T-helper 2 cell treated with Interferon-gamma antibody and Interleukin-4, amounts not matched to agents 100 ng/mL and 5 ng/mL, for 36 hours (primary cell): ENCODE data around the gene TBX15. TPM values are rescaled to one million over a fixed set of nuclear protein-coding genes. Genes with fewer than 3 reads are reported as not detected.

Experiments
- intact Hi-C: fragments of 100-400 bp; cut with micrococcal nuclease; formaldehyde crosslinking; loops from one replicate; pipeline ENCODE4 v1.15.1; 2023
- total RNA-seq: library from RNA; stranded (reverse); gene quantifications from 2 replicates; pipeline ENCODE4 v1.2.3, GENCODE V29; 2022

TBX15 gene
- total RNA-seq, 1 donor from 2014 or later: not detected

DNA sequence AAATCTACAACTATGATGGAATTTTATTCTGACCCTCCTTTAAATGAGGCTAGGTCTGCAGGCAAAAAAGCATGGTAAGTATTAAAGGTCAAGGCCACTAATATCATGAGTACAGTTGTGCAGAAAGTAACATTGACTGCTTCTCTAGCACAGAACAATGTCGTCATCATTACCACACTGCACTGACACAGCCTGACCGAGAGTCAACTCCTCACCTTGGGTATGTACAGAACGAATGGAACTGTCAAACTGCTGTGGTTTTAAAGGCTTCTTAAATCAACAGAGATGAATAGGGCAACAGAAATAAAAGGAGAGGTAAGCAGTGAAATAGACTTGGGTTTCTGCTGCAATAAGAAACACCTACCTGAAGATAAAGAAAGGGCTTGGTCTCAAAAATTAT lies 88.8 kb downstream of the TBX15 start:
- intact Hi-C loops: no loop called here

- intact Hi-C loops: no loop called here
Observed at GRCh38 chr1:118898712-118899111, 89.4 kb downstream of the TBX15 start.

GRCh38 chr1:118896416-118896815 lies 91.7 kb downstream of the TBX15 start:
- intact Hi-C loops: no loop called here

DNA sequence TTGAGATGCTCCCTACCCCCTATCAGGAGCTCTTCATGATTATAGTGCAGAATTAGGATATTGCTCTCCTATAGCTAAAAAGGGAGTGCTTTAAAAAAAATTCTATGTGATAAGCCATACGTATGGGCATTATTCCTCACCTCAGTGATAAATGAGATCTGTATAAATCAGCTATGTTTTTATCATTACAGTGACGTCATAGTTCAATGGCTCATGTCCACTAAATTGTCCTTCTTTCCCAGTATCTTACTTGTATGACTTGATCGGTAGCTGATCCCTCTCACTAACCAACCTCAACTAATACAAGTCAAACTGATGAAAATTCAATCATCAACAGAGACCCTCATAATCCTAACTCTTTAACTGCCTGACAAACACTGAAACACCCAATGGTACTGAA lies 93.3 kb downstream of the TBX15 start:
- intact Hi-C loops: no loop called here

DNA sequence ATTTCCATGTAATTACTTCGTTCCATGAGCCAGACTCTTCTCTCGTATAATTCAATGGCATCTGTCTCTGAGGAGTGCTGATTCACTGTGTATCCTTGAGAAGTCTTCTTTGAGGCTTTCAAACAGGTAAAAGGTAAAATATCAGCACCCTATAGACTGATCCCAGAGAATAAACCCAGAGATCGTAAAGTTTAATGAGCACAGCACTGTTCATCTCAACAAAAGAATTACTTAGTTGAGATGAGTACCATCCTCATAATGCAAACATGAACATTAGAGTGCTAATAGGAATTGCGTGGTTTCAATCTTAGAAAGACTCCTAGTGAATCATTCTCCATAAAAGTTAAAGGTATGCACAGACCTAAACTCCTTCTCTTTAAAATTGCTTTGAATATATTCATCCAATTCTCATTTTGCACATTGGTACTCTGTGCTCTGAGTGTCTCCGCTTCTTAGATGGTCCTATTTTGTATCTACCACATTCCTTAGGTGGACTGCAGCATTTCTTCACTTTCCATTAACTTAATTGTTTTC lies 97.2 kb downstream of the TBX15 start:
- intact Hi-C loops: no loop called here

DNA sequence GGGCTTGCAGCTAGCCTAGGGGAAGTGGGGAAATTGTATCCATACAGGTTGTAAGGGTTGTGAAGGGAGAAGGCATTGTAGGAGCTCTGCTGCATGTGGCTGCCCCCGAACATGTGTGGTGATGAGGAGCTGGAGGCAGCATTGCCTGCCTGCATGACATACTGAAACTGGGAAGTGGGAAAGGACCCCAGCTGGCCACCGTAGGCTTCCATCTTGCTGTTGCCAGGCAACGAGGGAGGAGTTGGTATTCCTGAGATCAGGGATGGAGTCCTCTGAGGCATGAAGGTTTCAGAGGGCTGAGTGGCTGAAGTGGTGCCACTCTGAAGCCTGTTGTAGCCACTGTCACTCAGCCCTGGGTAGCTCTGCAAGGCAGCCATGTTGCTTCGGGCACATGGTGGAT lies 103.2 kb downstream of the TBX15 start:
- intact Hi-C loops: no loop called here

DNA sequence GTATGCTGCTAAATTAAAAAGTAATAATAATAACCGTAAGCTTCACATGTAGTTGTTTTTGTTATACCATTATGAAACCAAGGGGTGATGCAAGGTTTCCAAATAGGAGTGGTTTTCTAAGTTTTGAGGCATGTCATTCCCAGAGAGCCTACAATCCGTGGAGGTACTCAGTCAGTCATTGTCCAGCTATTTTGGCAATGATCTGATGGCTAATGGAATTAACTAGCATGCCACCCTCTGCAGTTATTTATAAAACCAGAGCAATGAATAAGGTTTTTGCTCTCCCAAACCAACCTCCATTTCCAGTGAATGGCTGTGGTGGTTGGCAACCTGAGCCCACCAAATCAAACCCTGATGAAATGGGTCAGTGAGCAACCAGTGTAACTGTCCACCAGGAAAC lies 106.4 kb downstream of the TBX15 start:
- intact Hi-C loops: no loop called here

- intact Hi-C loops: no loop called here
Observed at GRCh38 chr1:118878661-118879060, 109.5 kb downstream of the TBX15 start.

- intact Hi-C loops: no loop called here
Observed at GRCh38 chr1:118877668-118878396, 110.3 kb downstream of the TBX15 start.

DNA sequence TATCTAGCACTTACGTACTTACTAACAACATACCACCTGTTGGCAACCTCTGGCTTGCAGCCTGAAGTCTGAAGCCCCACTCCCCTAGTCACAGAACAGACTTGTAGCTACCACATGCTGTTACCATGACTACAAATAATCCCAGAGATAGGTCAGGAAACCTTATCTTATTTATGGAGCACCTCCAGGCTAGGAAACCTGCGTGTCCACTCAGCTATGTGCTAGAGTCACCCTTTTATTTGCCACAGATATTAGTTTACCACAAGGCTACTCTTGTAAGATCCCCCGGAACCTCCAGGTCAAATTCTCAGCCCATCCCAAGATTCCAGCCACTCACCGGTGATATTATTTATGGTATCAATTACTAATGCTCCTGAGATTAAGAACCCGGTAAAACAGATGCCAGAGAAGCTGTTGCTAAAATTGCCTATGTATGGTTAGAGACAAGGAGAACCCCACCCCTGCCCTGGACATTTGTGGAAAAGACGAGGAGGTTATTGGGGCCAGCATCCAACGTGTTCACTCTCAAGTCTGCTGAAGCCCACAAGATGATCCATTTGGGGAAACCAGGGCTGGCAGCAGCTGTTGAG lies 116.5 kb downstream of the TBX15 start:
- intact Hi-C loops: no loop called here

DNA sequence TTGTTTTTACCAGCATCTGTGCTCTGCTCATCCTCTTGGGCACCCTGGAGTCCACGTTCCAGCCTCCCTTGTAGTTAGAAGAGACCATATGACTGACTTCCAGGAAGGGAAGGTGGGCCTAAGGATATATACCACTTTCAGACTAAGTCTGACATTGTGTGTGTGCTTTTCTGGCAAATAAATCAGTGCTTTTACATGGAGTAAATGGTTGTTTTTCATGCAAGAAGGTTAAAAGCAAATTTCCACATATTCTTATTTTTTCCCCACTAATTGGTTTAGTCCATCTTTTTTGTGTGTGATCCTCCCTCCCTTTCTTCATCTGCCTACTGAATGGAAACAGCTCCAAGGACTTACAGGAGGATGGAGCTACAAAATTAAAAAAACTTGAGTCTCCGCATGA lies 119.8 kb downstream of the TBX15 start:
- intact Hi-C loops: no loop called here

- intact Hi-C loops: no loop called here
Observed at GRCh38 chr1:118866330-118866729, 121.8 kb downstream of the TBX15 start.

DNA sequence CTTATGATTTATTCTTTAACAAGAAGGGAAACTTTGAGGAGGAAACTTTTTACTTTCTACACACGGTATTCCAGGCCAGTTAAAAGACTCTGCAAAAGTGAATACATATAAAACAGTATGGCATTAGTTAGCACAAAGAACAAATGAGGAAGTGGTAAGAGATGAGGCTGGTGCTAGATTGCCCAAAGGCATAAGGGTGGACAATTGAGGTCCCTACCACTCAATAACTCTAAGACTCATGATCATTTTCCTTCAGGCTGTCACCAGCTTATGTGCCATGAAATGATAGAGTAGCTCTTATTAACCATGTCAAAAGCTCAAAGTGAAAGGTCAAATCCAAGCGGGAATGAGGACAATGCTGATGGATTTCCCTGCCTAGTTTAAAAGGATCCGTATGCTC lies 124.5 kb downstream of the TBX15 start:
- intact Hi-C loops: no loop called here

GRCh38 chr1:118862755-118863154 lies 125.4 kb downstream of the TBX15 start:
- intact Hi-C loops: no loop called here

GRCh38 chr1:118861216-118861615 lies 126.9 kb downstream of the TBX15 start:
- intact Hi-C loops: no loop called here

DNA sequence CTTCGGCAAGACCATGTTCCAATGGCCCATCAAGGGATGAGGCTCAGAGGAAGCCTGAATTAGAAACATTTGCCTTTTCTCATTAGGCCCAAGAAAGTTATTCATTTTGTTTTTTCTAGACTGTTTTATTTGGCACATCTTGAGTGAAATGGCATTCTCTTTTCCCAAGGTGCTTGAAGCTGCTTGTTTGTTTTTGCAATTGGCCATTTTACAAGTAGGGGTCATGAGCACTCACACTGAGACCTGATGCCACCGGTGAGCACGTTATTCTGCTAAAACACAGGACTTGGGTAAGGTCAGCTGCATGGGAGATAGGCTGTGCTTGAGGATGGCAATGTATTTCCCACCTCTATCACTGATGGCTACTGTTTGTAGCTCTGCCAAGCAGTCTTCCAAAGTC lies 128.1 kb downstream of the TBX15 start:
- intact Hi-C loops: no loop called here

- intact Hi-C loops: no loop called here
Observed at GRCh38 chr1:118846443-118846842, 141.7 kb downstream of the TBX15 start.

DNA sequence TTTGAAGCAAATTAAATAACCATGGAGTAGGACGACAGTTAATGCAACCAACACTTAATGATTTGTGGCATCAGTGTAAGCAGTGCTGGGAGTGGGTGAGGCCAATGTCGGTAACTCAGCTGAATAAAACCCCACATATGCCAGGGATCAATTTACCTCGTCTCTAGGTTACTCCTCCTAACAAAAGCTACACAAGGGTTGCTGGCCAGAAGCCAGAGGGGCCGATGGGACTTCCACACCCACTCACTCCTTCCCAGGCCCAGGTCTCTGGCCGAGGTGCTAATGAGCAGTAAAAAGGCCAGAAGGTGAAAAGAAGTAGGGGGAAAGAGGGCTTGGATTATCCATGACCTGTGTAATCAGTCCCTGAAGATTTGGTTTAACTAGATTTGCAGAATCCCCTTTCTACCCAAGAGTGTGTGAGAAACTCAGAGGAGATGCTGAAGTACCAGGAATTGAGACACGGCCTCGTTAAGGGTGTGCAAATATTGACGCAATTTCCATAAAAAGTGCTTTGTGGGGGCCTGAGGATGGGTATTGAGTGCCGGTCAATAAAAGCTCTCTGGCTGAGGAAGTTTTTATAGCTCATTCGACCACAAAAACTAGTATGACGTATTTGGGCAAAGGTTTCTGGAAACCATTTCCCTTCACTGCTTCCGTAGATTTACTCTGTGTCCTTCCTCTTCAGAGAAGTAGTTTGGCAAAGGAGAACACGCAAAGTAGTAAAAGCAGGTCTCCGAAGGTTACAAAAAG lies 145.5 kb downstream of the TBX15 start:
- intact Hi-C loops: no loop called here

DNA sequence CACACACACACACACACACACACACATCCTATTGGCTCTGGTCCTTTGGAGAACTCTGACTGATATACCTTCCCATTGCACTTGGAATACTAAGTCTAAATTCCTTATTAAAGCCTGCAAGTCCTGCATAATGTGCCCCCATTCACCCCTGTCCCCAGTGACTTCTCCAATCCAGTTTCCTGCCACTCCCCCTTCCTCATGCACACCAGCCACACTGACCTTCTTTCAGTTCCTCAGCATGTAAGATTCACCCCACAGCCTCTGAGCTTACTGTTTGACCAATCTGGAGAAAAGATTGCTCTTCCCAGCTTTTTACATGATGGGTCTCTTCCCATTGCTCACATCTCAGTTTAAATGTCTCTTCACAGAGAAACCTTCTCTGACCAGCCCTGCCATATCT lies 146.6 kb downstream of the TBX15 start:
- intact Hi-C loops: no loop called here
